KBM-7 (cell line): ENCODE data around the gene PRELID2.
"Not testable (repeated sequence)": the region's sequence is repeated elsewhere in the genome, so short reads cannot be mapped to it uniquely, and the experiment has no call there.

Experiments used
- DNase-seq: peaks from one replicate; pipeline ENCODE4 v3.0.0-alpha.2; 2015
- in situ Hi-C: fragments of 300-500 bp; cut with MboI; formaldehyde crosslinking; loops from 2 replicates; pipeline ENCODE4 v1.14.3; 2020; ENCODE audit warnings: low sequenced_read_pairs, low pct_unique_long_range_greater_than_20kb, mixed read lengths

PRELID2 gene

GRCh38 chr5:145803112-145804004, 31.8 kb downstream of the PRELID2 start:
- no peak for DNase-seq
- in situ Hi-C loops, result no loop called here

- in situ Hi-C loops, result no loop called here
- DNase-seq, result no peak
These were observed 33.9 kb downstream of the PRELID2 start for GRCh38 chr5:145801195-145801594.

GRCh38 chr5:145800181-145800580, 35.0 kb downstream of the PRELID2 start:
- in situ Hi-C loops, result no loop called here
- no peak for DNase-seq

- DNase-seq, in situ Hi-C loops: not testable (repeated sequence)
These were observed 36.6 kb downstream of the PRELID2 start for GRCh38 chr5:145798503-145798902.

GRCh38 chr5:145797336-145797735, 37.8 kb downstream of the PRELID2 start:
- DNase-seq, result no peak
- in situ Hi-C loops, result no loop called here

- in situ Hi-C loops, result no loop called here
- DNase-seq, result no peak
These were observed 38.8 kb downstream of the PRELID2 start for GRCh38 chr5:145796318-145796717.

GRCh38 chr5:145793574-145793973, 41.6 kb downstream of the PRELID2 start:
- DNase-seq, result no peak
- in situ Hi-C loops, result no loop called here

GRCh38 chr5:145792840-145793239, 42.3 kb downstream of the PRELID2 start:
- in situ Hi-C loops, result no loop called here
- no peak for DNase-seq

- no peak for DNase-seq
- in situ Hi-C loops, result no loop called here
These were observed 43.3 kb downstream of the PRELID2 start for GRCh38 chr5:145791866-145792265.

GRCh38 chr5:145787996-145788395, 47.1 kb downstream of the PRELID2 start:
- DNase-seq, result no peak
- in situ Hi-C loops, result no loop called here

GRCh38 chr5:145787507-145787906, 47.6 kb downstream of the PRELID2 start:
- no peak for DNase-seq
- in situ Hi-C loops, result no loop called here

- in situ Hi-C loops, result no loop called here
These were observed 48.1 kb downstream of the PRELID2 start for GRCh38 chr5:145787001-145787400.

GRCh38 chr5:145780982-145781381, 54.2 kb downstream of the PRELID2 start:
- DNase-seq, result no peak
- in situ Hi-C loops, result no loop called here

More at GRCh38 chr5:145787001-145787400, 48.1 kb downstream of the PRELID2 start:
- no peak for DNase-seq

GRCh38 chr5:145778144-145778900, 56.8 kb downstream of the PRELID2 start:
- no peak for DNase-seq
- in situ Hi-C loops, result no loop called here

GRCh38 chr5:145777445-145778063, 57.6 kb downstream of the PRELID2 start:
- in situ Hi-C loops, result no loop called here

GRCh38 chr5:145776886-145777285, 58.3 kb downstream of the PRELID2 start:
- in situ Hi-C loops, result no loop called here
- no peak for DNase-seq

More at GRCh38 chr5:145777445-145778063, 57.6 kb downstream of the PRELID2 start:
- DNase-seq, result no peak

- in situ Hi-C loops, result no loop called here
- no peak for DNase-seq
These were observed 59.2 kb downstream of the PRELID2 start for GRCh38 chr5:145775893-145776444.

- in situ Hi-C loops, result no loop called here
- DNase-seq, result no peak
These were observed 59.7 kb downstream of the PRELID2 start for GRCh38 chr5:145775411-145775810.

- in situ Hi-C loops, result no loop called here
- no peak for DNase-seq
These were observed 60.7 kb downstream of the PRELID2 start for GRCh38 chr5:145774442-145774841.
